Neural progenitor cell (in vitro differentiated cells): ENCODE results near the gene CDC14A. TPM values are rescaled to one million over a fixed set of nuclear protein-coding genes. Genes with fewer than 3 reads are reported as not detected.

Source experiments
- DNase-seq: peaks from one replicate; pipeline ENCODE4 v3.0.0-alpha.2; 2016; ENCODE audit warnings: low spot score
- H2AFZ ChIP-seq: fragments of 200-600 bp; sonication (generic); replicated peaks from 2 replicates; pipeline ENCODE4 v1.6.1; 2016; ENCODE audit warnings: antibody characterized with exemption
- H3F3A ChIP-seq: fragments of 200-600 bp; sonication (generic); 2 replicates; pipeline ENCODE4 v1.6.1; 2016; ENCODE audit warnings: antibody characterized with exemption, low read depth
- H3K27ac ChIP-seq: fragments of 200-600 bp; sonication (generic); 2 replicates; pipeline ENCODE4 v1.5.1; 2016; ENCODE audit warnings: mild to moderate bottlenecking
- H3K27me3 ChIP-seq: fragments of 200-600 bp; sonication (generic); 2 replicates; pipeline ENCODE4 v1.6.1; 2016; ENCODE audit warnings: mild to moderate bottlenecking, moderate library complexity
- H3K36me3 ChIP-seq: fragments of 200-600 bp; sonication (generic); 2 replicates; pipeline ENCODE4 v1.5.1; 2016
- H3K4me1 ChIP-seq: fragments of 200-600 bp; sonication (generic); 2 replicates; pipeline ENCODE4 v1.6.1; 2016; ENCODE audit warnings: mixed run types
- H3K4me2 ChIP-seq: fragments of 200-600 bp; sonication (generic); 2 replicates; pipeline ENCODE4 v1.6.1; 2016
- H3K4me3 ChIP-seq: fragments of 200-600 bp; sonication (generic); 2 replicates; pipeline ENCODE4 v1.5.1; 2016
- H3K79me2 ChIP-seq: fragments of 200-600 bp; sonication (generic); 2 replicates; pipeline ENCODE4 v1.6.1; 2016; ENCODE audit warnings: low read depth
- H3K9ac ChIP-seq: fragments of 200-600 bp; sonication (generic); 2 replicates; pipeline ENCODE4 v1.6.1; 2016
- H3K9me3 ChIP-seq: fragments of 200-600 bp; sonication (generic); 2 replicates; pipeline ENCODE4 v1.5.1; 2016; ENCODE audit warnings: low read depth
- H4K20me1 ChIP-seq: fragments of 200-600 bp; sonication (generic); 2 replicates; pipeline ENCODE4 v1.6.1; 2016; ENCODE audit warnings: low read depth
- H3K27ac Mint-ChIP-seq: 3 replicates; pipeline ENCODE4 v1.8.0; 2021; ENCODE audit warnings: mixed read lengths
- H3K27me3 Mint-ChIP-seq: 2 replicates; pipeline ENCODE4 v1.8.0; 2022; ENCODE audit warnings: low read depth, mild to moderate bottlenecking, inconsistent platforms, moderate library complexity, mixed read lengths; ENCODE audit not compliant: insufficient read depth
- H3K36me3 Mint-ChIP-seq: 3 replicates; pipeline ENCODE4 v1.8.0; 2021; ENCODE audit warnings: mixed read lengths
- H3K4me1 Mint-ChIP-seq: 3 replicates; pipeline ENCODE4 v1.8.0; 2021; ENCODE audit warnings: mixed read lengths
- H3K4me3 Mint-ChIP-seq: 3 replicates; pipeline ENCODE4 v1.8.0; 2021; ENCODE audit warnings: mild to moderate bottlenecking, moderate library complexity, mixed read lengths
- H3K9me3 Mint-ChIP-seq: 3 replicates; pipeline ENCODE4 v1.8.0; 2020; ENCODE audit warnings: mixed read lengths
- CTCF ChIP-seq: fragments of 200-600 bp; sonication (generic); IDR thresholded peaks from 2 replicates; pipeline ENCODE4 v1.5.1; 2017; ENCODE audit warnings: antibody characterized with exemption, mild to moderate bottlenecking
- EZH2 ChIP-seq: fragments of 200-600 bp; sonication (generic); IDR thresholded peaks from 2 replicates; pipeline ENCODE4 v1.6.1; 2017; ENCODE audit warnings: antibody characterized with exemption, mild to moderate bottlenecking, moderate library complexity
- EZH2phosphoT487 ChIP-seq: fragments of 200-600 bp; sonication (generic); IDR thresholded peaks from 2 replicates; pipeline ENCODE4 v1.6.1; 2017; ENCODE audit warnings: antibody characterized with exemption
- total RNA-seq: library from RNA; depleted of rRNA; stranded (reverse); fragments of >200 nt; gene quantifications from 2 replicates; pipeline ENCODE4 v1.2.3, GENCODE V29; 2015; ENCODE audit warnings: low replicate concordance

CDC14A gene
- total RNA-seq, 1 donor from 2014 or later, result 37.0 TPM

GRCh38 chr1:100485855-100486258, 133.6 kb downstream of the CDC14A start:
- Histone ChIP-seq H3K4me3 (no peak overlapping the region), H3K79me2 (no peaks in the 10 kb centered on the region), H3K36me3 (peaks cover 7% of the 10 kb centered on the region), H2AFZ (no peak overlapping the region), H3K27ac (no peak overlapping the region), H3K9ac (no peak overlapping the region), H3K4me2 (no peak overlapping the region), H4K20me1 (no peaks in the 10 kb centered on the region), H3K27me3 (no peaks in the 10 kb centered on the region), H3K4me1 (no peaks in the 10 kb centered on the region), H3F3A (no peaks in the 10 kb centered on the region), H3K9me3 (no peaks in the 10 kb centered on the region)
- TF ChIP-seq EZH2phosphoT487, result no peak
- no peak for TF ChIP-seq CTCF
- no peak for TF ChIP-seq EZH2
- no peak overlapping the region for H3K27ac Mint-ChIP-seq
- DNase-seq, result no peak
- no peaks in the 10 kb centered on the region for H3K9me3 Mint-ChIP-seq
- peaks cover 7% of the 10 kb centered on the region for H3K36me3 Mint-ChIP-seq
- H3K4me3 Mint-ChIP-seq, result no peak overlapping the region
- H3K27me3 Mint-ChIP-seq, result peaks cover 4% of the 10 kb centered on the region
- no peaks in the 10 kb centered on the region for H3K4me1 Mint-ChIP-seq

GRCh38 chr1:100494393-100495084, 142.2 kb downstream of the CDC14A start:
- Histone ChIP-seq H3K27me3 (no peaks in the 10 kb centered on the region), H3K9ac (no peak overlapping the region), H3K4me3 (no peak overlapping the region), H3K9me3 (no peaks in the 10 kb centered on the region), H3K79me2 (no peaks in the 10 kb centered on the region), H3F3A (no peaks in the 10 kb centered on the region), H3K4me1 (no peaks in the 10 kb centered on the region), H4K20me1 (no peaks in the 10 kb centered on the region), H2AFZ (no peak overlapping the region), H3K27ac (no peak overlapping the region), H3K4me2 (no peak overlapping the region), H3K36me3 (peaks cover 12% of the 10 kb centered on the region)
- Mint-ChIP-seq H3K36me3 (peaks cover 32% of the 10 kb centered on the region), H3K4me3 (no peak overlapping the region), H3K4me1 (no peaks in the 10 kb centered on the region), H3K27ac (no peak overlapping the region), H3K9me3 (no peaks in the 10 kb centered on the region), H3K27me3 (peaks cover 2% of the 10 kb centered on the region)
- TF ChIP-seq EZH2, result no peak
- no peak for TF ChIP-seq CTCF
- TF ChIP-seq EZH2phosphoT487, result no peak
- DNase-seq, result no peak

GRCh38 chr1:100496896-100497295, 144.6 kb downstream of the CDC14A start:
- H3K4me2 ChIP-seq, result no peak overlapping the region
- Mint-ChIP-seq H3K9me3 (no peaks in the 10 kb centered on the region), H3K36me3 (peaks cover 39% of the 10 kb centered on the region), H3K27me3 (peaks cover 2% of the 10 kb centered on the region), H3K4me1 (no peaks in the 10 kb centered on the region), H3K4me3 (no peak overlapping the region), H3K27ac (no peak overlapping the region)
- no peak for DNase-seq
- no peak overlapping the region for H3K27ac ChIP-seq
- peaks cover 12% of the 10 kb centered on the region for H3K36me3 ChIP-seq
- H3K27me3 ChIP-seq, result no peaks in the 10 kb centered on the region
- no peak for TF ChIP-seq EZH2phosphoT487
- TF ChIP-seq EZH2, result no peak
- TF ChIP-seq CTCF, result no peak
- H3K9ac ChIP-seq, result no peak overlapping the region
- H2AFZ ChIP-seq, result no peak overlapping the region
- H3K79me2 ChIP-seq, result no peaks in the 10 kb centered on the region
- no peaks in the 10 kb centered on the region for H3F3A ChIP-seq
- no peaks in the 10 kb centered on the region for H4K20me1 ChIP-seq
- H3K9me3 ChIP-seq, result no peaks in the 10 kb centered on the region
- no peaks in the 10 kb centered on the region for H3K4me1 ChIP-seq
- H3K4me3 ChIP-seq, result no peak overlapping the region
